HG02610 (cell line): ENCODE results near the gene DHX58.
A peak's percentile ranks its signal among the peaks of the same experiment; 100 is the strongest.

Source experiments
- ATAC-seq: cut with Tn5 transposase; IDR thresholded peaks from one replicate; pipeline ENCODE4 v1.9.1; 2021; ENCODE audit warnings: mild to moderate bottlenecking, moderate library complexity; ENCODE audit not compliant: unreplicated experiment

Gene DHX58

GRCh38 chr17:42111265-42111636 lies 1.3 kb downstream of the DHX58 start:
- ATAC-seq, result no peak

- no peak for ATAC-seq
Observed at GRCh38 chr17:42110301-42111264, 1.9 kb downstream of the DHX58 start.

GRCh38 chr17:42109086-42109485 lies 3.4 kb downstream of the DHX58 start:
- ATAC-seq, result no peak

- peak; percentile 75 for ATAC-seq
Observed at GRCh38 chr17:42107597-42108576, 4.6 kb downstream of the DHX58 start.

- no peak for ATAC-seq
Observed at GRCh38 chr17:42107124-42107523, 5.4 kb downstream of the DHX58 start.

DNA sequence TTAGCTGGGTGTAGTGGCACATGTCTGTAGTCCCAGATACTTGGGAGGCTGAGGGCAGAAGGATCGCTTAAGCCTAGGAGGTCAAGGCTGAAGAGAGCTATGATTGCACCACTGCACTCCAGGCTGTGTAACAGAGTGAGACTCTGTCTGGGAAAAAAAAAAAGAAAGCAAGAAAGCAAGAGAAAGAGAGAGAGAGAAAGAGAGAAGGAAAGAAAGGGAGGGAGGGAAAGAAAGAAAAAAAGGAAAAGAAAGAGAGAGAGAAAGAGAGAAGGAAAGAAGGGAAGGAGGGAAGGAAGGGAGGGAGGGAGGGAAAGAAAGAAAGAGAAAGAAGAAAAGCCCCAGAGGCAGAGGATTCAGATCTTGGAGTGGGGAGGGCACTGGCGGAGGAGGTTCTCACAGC lies 6.5 kb downstream of the DHX58 start:
- no peak for ATAC-seq

DNA sequence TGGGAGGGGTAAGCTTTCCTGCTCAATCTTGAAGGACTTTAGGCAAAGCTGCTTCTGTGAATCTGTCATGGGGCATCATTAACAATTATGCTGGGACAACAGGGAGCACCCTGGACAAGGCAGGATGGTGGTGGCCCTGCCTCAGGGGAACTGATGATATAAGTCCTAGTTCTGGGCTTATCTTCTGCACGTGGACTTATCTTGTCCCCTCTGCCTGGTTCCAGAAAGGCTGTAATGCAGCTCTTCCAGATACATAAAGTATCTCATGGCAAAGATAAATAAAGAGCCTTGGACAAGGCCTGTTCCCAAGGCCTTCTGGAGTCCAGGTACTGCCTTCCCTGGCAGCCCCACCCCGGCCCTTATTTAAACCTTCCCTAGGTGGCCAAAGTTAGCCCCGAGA lies 8.2 kb downstream of the DHX58 start:
- ATAC-seq, result no peak

DNA sequence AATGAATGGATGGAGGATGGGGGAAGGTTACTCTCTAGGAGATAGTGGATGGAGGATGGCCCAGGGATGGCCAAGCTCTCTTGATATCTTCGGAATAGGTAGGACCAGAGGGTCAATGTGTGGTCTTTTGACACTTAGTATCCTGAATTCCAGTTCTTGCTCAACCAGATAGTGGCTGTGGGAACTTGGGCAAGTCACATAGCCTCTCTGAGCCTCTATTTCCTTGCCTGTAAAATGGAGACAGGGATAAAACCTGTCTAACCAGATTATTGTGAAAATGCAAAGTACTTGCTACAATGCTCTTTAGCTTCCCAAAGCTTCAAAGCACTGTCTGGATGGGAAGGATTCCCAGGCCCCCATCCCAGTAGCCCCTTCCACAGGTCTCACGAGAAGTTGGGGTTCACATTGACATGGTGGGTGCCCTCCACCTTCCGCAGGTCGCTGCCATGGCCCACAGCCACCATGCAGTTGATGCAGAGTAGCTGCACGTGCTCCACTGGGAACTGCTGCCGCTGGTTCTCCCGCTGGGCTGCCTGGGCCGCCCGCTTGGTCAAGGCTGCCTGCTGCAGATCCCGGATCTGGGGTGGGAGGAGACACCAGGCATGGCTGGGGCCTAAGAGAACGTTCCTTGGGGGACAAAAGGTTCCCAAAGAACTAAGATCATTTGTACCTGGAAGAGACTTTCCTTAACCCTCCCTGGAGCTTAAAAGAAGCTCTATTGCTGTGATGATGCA lies 9.1 kb downstream of the DHX58 start:
- ATAC-seq, result no peak

GRCh38 chr17:42101513-42102292 lies 10.8 kb downstream of the DHX58 start:
- ATAC-seq, result no peak

DNA sequence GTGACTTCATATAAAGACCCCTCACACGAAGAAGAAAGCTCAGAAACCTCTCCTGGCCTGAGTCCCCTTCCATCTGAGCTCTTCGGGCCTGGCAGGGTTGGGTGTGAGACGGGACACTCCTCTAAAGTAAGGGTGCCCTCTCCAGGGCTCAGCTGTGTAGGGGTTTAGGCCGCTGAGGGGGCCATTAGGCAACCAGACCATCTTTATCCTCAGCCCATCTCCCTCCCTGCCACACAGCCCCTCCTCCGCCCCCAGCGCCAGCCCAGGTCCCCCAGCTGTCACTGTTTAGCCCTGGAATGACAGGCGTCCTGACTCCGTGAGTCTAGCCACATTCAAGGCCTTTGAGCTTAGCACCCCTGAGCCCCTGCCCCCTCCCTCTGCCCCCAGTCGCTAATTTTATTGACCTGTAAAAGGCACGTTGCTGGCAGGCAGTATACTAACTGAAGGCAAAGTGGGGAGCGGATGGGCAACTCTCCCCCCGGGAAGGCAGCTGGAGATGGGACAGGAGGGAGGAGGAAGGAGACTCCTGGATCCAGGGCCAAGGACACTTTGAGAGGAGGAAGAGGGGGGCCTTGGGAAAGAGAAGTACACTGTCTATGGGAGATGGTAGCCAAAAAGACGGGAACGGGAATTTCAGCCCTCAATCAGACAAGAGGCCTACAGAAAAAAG lies 13.6 kb downstream of the DHX58 start:
- ATAC-seq, result no peak

- no peak for ATAC-seq
Observed at GRCh38 chr17:42097691-42098631, 14.6 kb downstream of the DHX58 start, which contains the start of gene ZNF385C. TSS of gene ZNF385C (minus strand) at chr17:42098473. CDS start at chr17:42063056, 35,417 bp downstream.

- ATAC-seq, result no peak
Observed at GRCh38 chr17:42096360-42097111, 16.0 kb downstream of the DHX58 start.

GRCh38 chr17:42094375-42095069 lies 18.0 kb downstream of the DHX58 start:
- ATAC-seq, result no peak

- no peak for ATAC-seq
Observed at GRCh38 chr17:42092939-42093338, 19.6 kb downstream of the DHX58 start.

GRCh38 chr17:42090964-42091790 lies 21.3 kb downstream of the DHX58 start:
- no peak for ATAC-seq

DNA sequence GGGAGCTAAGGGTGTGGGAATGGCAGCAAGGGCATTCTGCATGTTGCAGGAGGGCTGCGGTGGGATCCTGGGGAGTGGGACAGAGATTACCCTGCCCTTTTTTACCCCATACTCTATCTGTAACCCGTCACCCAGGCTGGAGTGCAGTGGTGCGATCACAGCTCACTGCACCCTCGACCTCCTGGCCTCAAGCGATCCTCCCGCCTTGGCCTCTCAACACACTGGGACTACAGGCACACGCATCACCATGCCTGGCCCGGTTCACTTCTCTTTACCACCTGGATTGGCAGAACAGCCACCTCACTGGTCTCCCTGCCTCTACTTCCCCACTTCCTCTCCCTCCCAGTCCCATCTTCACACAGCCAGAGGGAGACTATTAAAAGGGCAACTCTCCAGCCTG lies 23.8 kb downstream of the DHX58 start:
- ATAC-seq, result no peak
